Neuronal stem cell (in vitro differentiated cells): Measurements from ENCODE around the gene FMR1.

Source experiments
- DNase-seq: peaks from one replicate; pipeline ENCODE4 v3.0.0-alpha.2; 2013; ENCODE audit warnings: low spot score
- H2AFZ ChIP-seq: one replicate; pipeline ENCODE4 v1.6.1; 2013; ENCODE audit warnings: mild to moderate bottlenecking, low read length, inconsistent platforms
- H2AK5ac ChIP-seq: 2 replicates; pipeline ENCODE4 v1.6.1; 2013; ENCODE audit warnings: low read depth, mild to moderate bottlenecking, inconsistent platforms, low read length, moderate library complexity, mixed read lengths
- H2BK120ac ChIP-seq: 2 replicates; pipeline ENCODE4 v1.6.1; 2013; ENCODE audit warnings: low read depth, mild to moderate bottlenecking, inconsistent platforms, low read length, moderate library complexity, mixed read lengths
- H2BK12ac ChIP-seq: one replicate; pipeline ENCODE4 v1.6.1; 2013; ENCODE audit warnings: low read length, inconsistent platforms
- H2BK15ac ChIP-seq: 2 replicates; pipeline ENCODE4 v1.6.1; 2013; ENCODE audit warnings: mild to moderate bottlenecking, low read length, inconsistent platforms, mixed read lengths
- H2BK5ac ChIP-seq: one replicate; pipeline ENCODE4 v1.6.1; 2013; ENCODE audit warnings: inconsistent platforms, mild to moderate bottlenecking, low read length, moderate library complexity
- H3K14ac ChIP-seq: one replicate; pipeline ENCODE4 v1.6.1; 2013; ENCODE audit warnings: low read length, inconsistent platforms
- H3K18ac ChIP-seq: 2 replicates; pipeline ENCODE4 v1.6.1; 2013; ENCODE audit warnings: low read length, inconsistent platforms
- H3K23ac ChIP-seq: 2 replicates; pipeline ENCODE4 v1.6.1; 2013; ENCODE audit warnings: low read depth, mild to moderate bottlenecking, mixed read lengths, low read length, inconsistent platforms; ENCODE audit not compliant: poor library complexity
- H3K27ac ChIP-seq: replicated peaks from 3 replicates; pipeline ENCODE4 v1.5.1; 2013; ENCODE audit warnings: low read length, inconsistent platforms
- H3K27me3 ChIP-seq, 3 experiments: 2 replicates each; pipeline ENCODE4 v1.6.1; 2013; ENCODE audit warnings: low read length in 3 of 3, mild to moderate bottlenecking in 2 of 3, inconsistent platforms in 1 of 3, low read depth in 1 of 3, mixed read lengths in 1 of 3, moderate library complexity in 1 of 3; ENCODE audit not compliant: control insufficient read depth in 3 of 3, insufficient read depth in 3 of 3
- H3K36me3 ChIP-seq, 2 donors: replicated peaks in 1 of 2; 2 replicates each; pipeline ENCODE4 v1.6.1; 2013; ENCODE audit warnings: low read length in 2 of 2; ENCODE audit not compliant: control insufficient read depth in 2 of 2, insufficient read depth in 2 of 2
- H3K4ac ChIP-seq: 2 replicates; pipeline ENCODE4 v1.6.1; 2013; ENCODE audit warnings: inconsistent platforms, mild to moderate bottlenecking, low read length, moderate library complexity
- H3K4me1 ChIP-seq, 2 donors: 1 replicate in 1 of 2; 2 replicates in 1 of 2; pipeline ENCODE4 v1.6.1; 2013; ENCODE audit warnings: low read length in 2 of 2, low read depth in 1 of 2; ENCODE audit not compliant: control insufficient read depth in 2 of 2, insufficient read depth in 1 of 2
- H3K4me2 ChIP-seq: one replicate; pipeline ENCODE4 v1.6.1; 2013; ENCODE audit warnings: mild to moderate bottlenecking, low read length, inconsistent platforms; ENCODE audit not compliant: insufficient read depth, poor library complexity, severe bottlenecking
- H3K4me3 ChIP-seq, 2 donors: 2 replicates each; pipeline ENCODE4 v1.5.1; 2013; ENCODE audit warnings: low read length in 2 of 2, mild to moderate bottlenecking in 2 of 2, inconsistent platforms in 1 of 2, moderate library complexity in 1 of 2
- H3K79me1 ChIP-seq: one replicate; pipeline ENCODE4 v1.6.1; 2013; ENCODE audit warnings: low read depth, mild to moderate bottlenecking, inconsistent platforms, low read length, moderate library complexity
- H3K9ac ChIP-seq: one replicate; pipeline ENCODE4 v1.6.1; 2013; ENCODE audit warnings: mild to moderate bottlenecking, low read depth, low read length, inconsistent platforms; ENCODE audit not compliant: poor library complexity
- H3K9me3 ChIP-seq, 2 donors: replicated peaks in 1 of 2; 2 replicates each; pipeline versions ENCODE3 to v1.6.1; 2013; ENCODE audit warnings: low read length in 2 of 2, mild to moderate bottlenecking in 2 of 2, inconsistent platforms in 1 of 2, low read depth in 1 of 2, mixed read lengths in 1 of 2, moderate library complexity in 1 of 2; ENCODE audit not compliant: control insufficient read depth in 2 of 2, insufficient read depth in 1 of 2
- H4K8ac ChIP-seq: one replicate; pipeline ENCODE4 v1.6.1; 2013; ENCODE audit warnings: low read depth, mild to moderate bottlenecking, inconsistent platforms, low read length, moderate library complexity
- H4K91ac ChIP-seq: one replicate; pipeline ENCODE4 v1.6.1; 2013; ENCODE audit warnings: low read length, low read depth, mild to moderate bottlenecking, inconsistent platforms; ENCODE audit not compliant: poor library complexity
- WGBS, 2 donors: extraction: QIAGEN DNeasy Blood & Tissue Kit; methylation state at CpG; one replicate each; pipeline ENCODE4 v1.1.7; 2013; ENCODE audit warnings: missing lambda C conversion rate in 2 of 2, mixed read lengths in 1 of 2; ENCODE audit not compliant: insufficient read length in 2 of 2, insufficient replicate concordance in 1 of 2; ENCODE audit errors: extremely low coverage in 2 of 2; 5-methylcytosine and 5-hydroxymethylcytosine counted together

FMR1 gene

GRCh38 chrX:147893741-147894140 lies 18.0 kb upstream of the FMR1 start:
- H3K4me1 ChIP-seq: no peaks in the 10 kb centered on the region
- H4K91ac ChIP-seq: no peak overlapping the region
- no peak for DNase-seq
- no peak overlapping the region for H2BK15ac ChIP-seq
- H3K4ac ChIP-seq: no peak overlapping the region
- no peak overlapping the region for H3K4me2 ChIP-seq
- H3K27me3 ChIP-seq: no peaks in the 10 kb centered on the region
- H3K9ac ChIP-seq: no peak overlapping the region
- no peak overlapping the region for H2BK12ac ChIP-seq
- no peak overlapping the region for H2BK5ac ChIP-seq
- H3K36me3 ChIP-seq: no peaks in the 10 kb centered on the region
- no peak overlapping the region for H3K23ac ChIP-seq
- no peak overlapping the region for H2AK5ac ChIP-seq
- H2AFZ ChIP-seq: no peak overlapping the region
- no peak overlapping the region for H3K27ac ChIP-seq
- no peak overlapping the region for H3K4me3 ChIP-seq
- H3K79me1 ChIP-seq: no peaks in the 10 kb centered on the region
- H2BK120ac ChIP-seq: no peak overlapping the region
- no peak overlapping the region for H3K14ac ChIP-seq
- no peaks in the 10 kb centered on the region for H3K9me3 ChIP-seq
- no peak overlapping the region for H3K18ac ChIP-seq
- H4K8ac ChIP-seq: no peak overlapping the region

GRCh38 chrX:147894366-147894963 lies 17.3 kb upstream of the FMR1 start:
- H3K79me1 ChIP-seq: no peaks in the 10 kb centered on the region
- no peak overlapping the region for H3K18ac ChIP-seq
- H2AK5ac ChIP-seq: no peak overlapping the region
- no peak overlapping the region for H3K27ac ChIP-seq
- peak overlapping the region; percentile 41 for H2AFZ ChIP-seq
- no peaks in the 10 kb centered on the region for H3K4me1 ChIP-seq
- H2BK15ac ChIP-seq: no peak overlapping the region
- no peak overlapping the region for H2BK12ac ChIP-seq
- no peak overlapping the region for H3K14ac ChIP-seq
- no peak overlapping the region for H3K4ac ChIP-seq
- H2BK5ac ChIP-seq: no peak overlapping the region
- no CpG with 5 or more reads among the region's 4 CpGs for WGBS, 2 donors
- H3K36me3 ChIP-seq: no peaks in the 10 kb centered on the region
- no peak overlapping the region for H3K9ac ChIP-seq
- H4K8ac ChIP-seq: no peak overlapping the region
- H3K9me3 ChIP-seq: no peaks in the 10 kb centered on the region
- no peak overlapping the region for H3K4me3 ChIP-seq
- H3K23ac ChIP-seq: no peak overlapping the region
- no peak for DNase-seq
- no peak overlapping the region for H4K91ac ChIP-seq
- no peak overlapping the region for H3K4me2 ChIP-seq
- no peak overlapping the region for H2BK120ac ChIP-seq
- no peaks in the 10 kb centered on the region for H3K27me3 ChIP-seq

- no peak overlapping the region for H4K8ac ChIP-seq
- H2BK5ac ChIP-seq: no peak overlapping the region
- no peak overlapping the region for H3K4me2 ChIP-seq
- no peak overlapping the region for H3K27ac ChIP-seq
- H3K36me3 ChIP-seq: no peaks in the 10 kb centered on the region
- no peak overlapping the region for H3K4ac ChIP-seq
- no peaks in the 10 kb centered on the region for H3K9me3 ChIP-seq
- H3K18ac ChIP-seq: no peak overlapping the region
- H3K27me3 ChIP-seq: no peaks in the 10 kb centered on the region
- no peak overlapping the region for H3K4me3 ChIP-seq
- H2BK12ac ChIP-seq: no peak overlapping the region
- WGBS, 2 donors: no CpG with 5 or more reads among the region's 31 CpGs
- H4K91ac ChIP-seq: no peak overlapping the region
- DNase-seq: no peak
- no peak overlapping the region for H3K23ac ChIP-seq
- H3K79me1 ChIP-seq: no peaks in the 10 kb centered on the region
- no peak overlapping the region for H3K9ac ChIP-seq
- no peak overlapping the region for H3K14ac ChIP-seq
- no peaks in the 10 kb centered on the region for H3K4me1 ChIP-seq
- H2AK5ac ChIP-seq: no peak overlapping the region
- H2AFZ ChIP-seq: no peak overlapping the region
- H2BK15ac ChIP-seq: no peak overlapping the region
- no peak overlapping the region for H2BK120ac ChIP-seq
Measured at GRCh38 chrX:147897117-147897516, 14.6 kb upstream of the FMR1 start.

GRCh38 chrX:147898951-147899350 lies 12.8 kb upstream of the FMR1 start:
- no CpG with 5 or more reads among the region's 1 CpG for WGBS, 2 donors
- H3K4me2 ChIP-seq: no peak overlapping the region

More at GRCh38 chrX:147898951-147899350, 12.8 kb upstream of the FMR1 start:
- H3K4me3 ChIP-seq: no peak overlapping the region
- no peak overlapping the region for H3K27ac ChIP-seq
- H2BK15ac ChIP-seq: no peak overlapping the region
- H3K9me3 ChIP-seq: no peaks in the 10 kb centered on the region
- no peaks in the 10 kb centered on the region for H3K79me1 ChIP-seq
- H3K9ac ChIP-seq: no peak overlapping the region
- H2BK120ac ChIP-seq: no peak overlapping the region
- no peak overlapping the region for H2AK5ac ChIP-seq
- no peak overlapping the region for H2BK12ac ChIP-seq
- H4K91ac ChIP-seq: no peak overlapping the region
- no peaks in the 10 kb centered on the region for H3K4me1 ChIP-seq
- no peak overlapping the region for H2BK5ac ChIP-seq
- H3K36me3 ChIP-seq: no peaks in the 10 kb centered on the region
- H3K23ac ChIP-seq: no peak overlapping the region
- no peak overlapping the region for H4K8ac ChIP-seq
- H3K18ac ChIP-seq: no peak overlapping the region
- H3K4ac ChIP-seq: no peak overlapping the region
- H3K27me3 ChIP-seq: no peaks in the 10 kb centered on the region
- H3K14ac ChIP-seq: no peak overlapping the region
- H2AFZ ChIP-seq: no peak overlapping the region
- no peak for DNase-seq
